GM12878 (cell line): ENCODE results near the gene GFOD2. TPM values are rescaled to one million over a fixed set of nuclear protein-coding genes. Genes with fewer than 3 reads are reported as not detected.

ENCODE experiments used
- ATAC-seq: fragments of 200-7000 bp; cut with Tn5 transposase; 3 replicates; pipeline ENCODE4 v1.9.1; 2020; ENCODE audit warnings: mild to moderate bottlenecking, moderate library complexity
- BruUV-seq: library from RNA; stranded (reverse); fragments of 400-500 nt; replicated peaks from 2 replicates; lab custom pipeline; 2021; lab: Mats Ljungman, UMichigan
- CTCF ChIA-PET: fragments of 300-600 bp; sonication (Branson Sonifier 250); formaldehyde crosslinking; extraction: SDS; loops from one replicate; lab custom pipeline; 2021; ENCODE audit warnings: inconsistent platforms; lab: Yijun Ruan, JAX
- POLR2A ChIA-PET: fragments of 350-600 bp; formaldehyde crosslinking; extraction: SDS; loops from one replicate; lab custom pipeline; 2021; ENCODE audit warnings: inconsistent platforms; lab: Charles Lee
- RAD21 ChIA-PET: fragments of 300-600 bp; sonication (Branson Sonifier 250); formaldehyde crosslinking; loops from one replicate; lab custom pipeline; 2023; ENCODE audit warnings: antibody characterized with exemption; ENCODE audit not compliant: unreplicated experiment; lab: Charles Lee
- SMC1A ChIA-PET: fragments of 300-600 bp; sonication (Branson Sonifier 250); formaldehyde crosslinking; loops from one replicate; lab custom pipeline; 2023; ENCODE audit not compliant: unreplicated experiment, uncharacterized antibody; lab: Charles Lee
- DNase-seq: peaks from one replicate; pipeline ENCODE4 v3.0.0-alpha.2; 2011; ENCODE audit warnings: low read depth, low spot score
- FAIRE-seq: peaks from 3 replicates; lab custom pipeline; 2011; peaks lifted over from hg19 to GRCh38; lab: Jason Lieb, UNC
- H2AFZ ChIP-seq: 2 replicates; pipeline ENCODE4 v1.6.0; 2011; ENCODE audit warnings: low read depth, low read length, control low read depth; ENCODE audit not compliant: control insufficient read depth
- H3K27ac ChIP-seq: 2 replicates; pipeline ENCODE4 v1.5.1; 2011; ENCODE audit warnings: control low read depth; ENCODE audit not compliant: control insufficient read depth, insufficient read depth
- H3K27me3 ChIP-seq, 2 experiments: replicated peaks in 1 of 2; 2 replicates each; pipeline versions ENCODE4 v1.6.0 to v1.6.1; 2011; ENCODE audit warnings: low read length in 1 of 2; ENCODE audit not compliant: control insufficient read depth in 2 of 2, insufficient read depth in 2 of 2
- H3K36me3 ChIP-seq, 2 experiments: 2 replicates each; pipeline ENCODE4 v1.5.1; 2011; ENCODE audit warnings: low read length in 1 of 2; ENCODE audit not compliant: control insufficient read depth in 2 of 2, insufficient read depth in 2 of 2
- H3K4me1 ChIP-seq: 2 replicates; pipeline ENCODE4 v1.6.1; 2011; ENCODE audit warnings: mild to moderate bottlenecking, low read length, moderate library complexity, mixed read lengths; ENCODE audit not compliant: control insufficient read depth, insufficient read depth
- H3K4me2 ChIP-seq: 2 replicates; pipeline ENCODE4 v1.6.0; 2011; ENCODE audit warnings: control low read depth; ENCODE audit not compliant: control insufficient read depth, insufficient read depth
- H3K4me3 ChIP-seq: fragments of 200-600 bp; sonication (generic); 2 replicates; pipeline ENCODE4 v1.5.1; 2016
- H3K79me2 ChIP-seq: 2 replicates; pipeline ENCODE4 v1.6.0; 2011; ENCODE audit warnings: low read length; ENCODE audit not compliant: control insufficient read depth, insufficient read depth
- H3K9ac ChIP-seq: 2 replicates; pipeline ENCODE4 v1.8.0; 2011; ENCODE audit warnings: low read length, control low read depth, mixed read lengths; ENCODE audit not compliant: control insufficient read depth, insufficient read depth
- H3K9me3 ChIP-seq: replicated peaks from 3 replicates; pipeline ENCODE4 v1.5.1; 2011; ENCODE audit warnings: mild to moderate bottlenecking, low read length; ENCODE audit not compliant: control insufficient read depth, insufficient read depth
- H4K20me1 ChIP-seq: 2 replicates; pipeline ENCODE4 v1.6.0; 2011; ENCODE audit not compliant: control insufficient read depth, insufficient read depth
- CEBPB ChIP-seq, 2 experiments: fragments of 150-350 bp in 1 of 2; IDR thresholded peaks; 2 replicates each; pipeline ENCODE4 v1.6.1; 2012 to 2014; ENCODE audit warnings: low read depth in 2 of 2, low read length in 2 of 2, borderline replicate concordance in 1 of 2, inconsistent platforms in 1 of 2
- CREM ChIP-seq: IDR thresholded peaks from 2 replicates; pipeline ENCODE4 v1.6.1; 2014; ENCODE audit warnings: antibody characterized with exemption, low read depth
- JUND ChIP-seq: IDR thresholded peaks from 2 replicates; pipeline ENCODE4 v1.6.1; 2012; ENCODE audit warnings: low read depth, mild to moderate bottlenecking, low read length, improper control_type of control experiment, moderate library complexity
- MEF2A ChIP-seq: IDR thresholded peaks from 2 replicates; pipeline ENCODE4 v1.6.1; 2011; ENCODE audit warnings: low read depth, mild to moderate bottlenecking, low read length, moderate library complexity; ENCODE audit not compliant: insufficient read depth
- MTA3 ChIP-seq: IDR thresholded peaks from 2 replicates; pipeline ENCODE4 v1.6.1; 2012; ENCODE audit warnings: low read length, inconsistent platforms, borderline replicate concordance
- NR2C2 ChIP-seq: IDR thresholded peaks from 2 replicates; pipeline ENCODE4 v1.6.1; 2011; ENCODE audit warnings: borderline replicate concordance, low read depth; ENCODE audit not compliant: control insufficient read depth, insufficient read length
- PAX8 ChIP-seq: fragments of 450-650 bp; IDR thresholded peaks from 2 replicates; pipeline ENCODE4 v1.6.1; 2017; ENCODE audit warnings: mild to moderate bottlenecking, moderate library complexity
- POLR2A ChIP-seq: IDR thresholded peaks from 2 replicates; pipeline ENCODE4 v1.6.1; 2011; ENCODE audit warnings: low read depth, mild to moderate bottlenecking, low read length
- RAD21 ChIP-seq: IDR thresholded peaks from 2 replicates; pipeline ENCODE4 v1.6.1; 2011; ENCODE audit warnings: mild to moderate bottlenecking, low read depth, low read length, moderate library complexity; ENCODE audit not compliant: insufficient read depth
- RCOR1 ChIP-seq: conservative IDR thresholded peaks from 2 replicates; pipeline ENCODE4 v1.6.1; 2012; ENCODE audit warnings: low read depth, low read length, improper control_type of control experiment
- RUNX3 ChIP-seq: IDR thresholded peaks from 2 replicates; pipeline ENCODE4 v1.6.1; 2012; ENCODE audit warnings: low read length, inconsistent platforms
- TCF12 ChIP-seq: IDR thresholded peaks from 2 replicates; pipeline ENCODE4 v1.6.1; 2011; ENCODE audit warnings: low read depth, mild to moderate bottlenecking, low read length
- WGBS: methylation state at CpG from one replicate; pipeline ENCODE4 v1.1.6; 2016; ENCODE audit warnings: low lambda C conversion rate; ENCODE audit not compliant: insufficient replicate concordance, insufficient coverage; ENCODE audit errors: missing lambda C conversion rate; 5-methylcytosine and 5-hydroxymethylcytosine counted together
- in situ Hi-C: fragments of 300-500 bp; cut with MboI; formaldehyde crosslinking; loops from 9 replicates; pipeline ENCODE4 v1.14.3; 2018; ENCODE audit warnings: mixed read lengths
- intact Hi-C: fragments of 100-400 bp; cut with micrococcal nuclease; formaldehyde crosslinking; loops from one replicate; pipeline ENCODE4 v1.14.2; 2022; ENCODE audit not compliant: unreplicated experiment
- polyA plus RNA-seq, 11 experiments: library from polyadenylated mRNA; depleted of rRNA in 4 of 11; unstranded in 6 of 11; stranded (reverse) in 5 of 11; fragments of >200 nt; fragmentation: Nextera tagmentation in 4 of 11; fragmentation: Illumina TruSeq in 1 of 11; extraction: Ambion mirVana in 4 of 11; extraction: Trizol in 1 of 11; gene quantifications; 1 replicate in 1 of 11; 2 replicates in 10 of 11; pipeline versions ENCODE4 v1.2.1 to v1.2.3, GENCODE V29; 2011 to 2016; ENCODE audit warnings: inconsistent platforms in 2 of 11, missing spikeins in 2 of 11, low read depth in 1 of 11
- total RNA-seq, 4 experiments: library from RNA; depleted of rRNA in 3 of 4; stranded (reverse); fragments of >200 nt in 3 of 4; fragmentation: Illumina TruSeq in 1 of 4; extraction: Trizol in 1 of 4; gene quantifications; 2 replicates each; pipeline versions ENCODE4 v1.2.1 to v1.2.3, GENCODE V29; 2013 to 2021
- TF ChIP-seq, protein P1 (sequence below): fragments of 450-650 bp; formaldehyde crosslinking; IDR thresholded peaks from 2 replicates; pipeline ENCODE4 v1.4.0; 2022; ENCODE audit warnings: mild to moderate bottlenecking, moderate library complexity
- TF ChIP-seq, protein P2 (sequence below), 3 experiments: IDR thresholded peaks in 2 of 3; conservative IDR thresholded peaks in 1 of 3; 2 replicates each; pipeline ENCODE4 v1.5.1; 2011; ENCODE audit warnings: low read depth in 3 of 3, low read length in 3 of 3, mild to moderate bottlenecking in 3 of 3, control low read depth in 2 of 3, moderate library complexity in 2 of 3, inconsistent platforms in 1 of 3, mixed read lengths in 1 of 3; ENCODE audit not compliant: control insufficient read depth in 2 of 3, insufficient read depth in 1 of 3; ENCODE audit errors: extremely low read depth in 1 of 3

GFOD2 gene
- total and polyA plus RNA-seq, 10 of the 15 experiments (the other 5 are each of a cell fraction or from before 2014, with no cell fraction given): 2.0 to 15.9 (median 12.0) TPM

DNA sequence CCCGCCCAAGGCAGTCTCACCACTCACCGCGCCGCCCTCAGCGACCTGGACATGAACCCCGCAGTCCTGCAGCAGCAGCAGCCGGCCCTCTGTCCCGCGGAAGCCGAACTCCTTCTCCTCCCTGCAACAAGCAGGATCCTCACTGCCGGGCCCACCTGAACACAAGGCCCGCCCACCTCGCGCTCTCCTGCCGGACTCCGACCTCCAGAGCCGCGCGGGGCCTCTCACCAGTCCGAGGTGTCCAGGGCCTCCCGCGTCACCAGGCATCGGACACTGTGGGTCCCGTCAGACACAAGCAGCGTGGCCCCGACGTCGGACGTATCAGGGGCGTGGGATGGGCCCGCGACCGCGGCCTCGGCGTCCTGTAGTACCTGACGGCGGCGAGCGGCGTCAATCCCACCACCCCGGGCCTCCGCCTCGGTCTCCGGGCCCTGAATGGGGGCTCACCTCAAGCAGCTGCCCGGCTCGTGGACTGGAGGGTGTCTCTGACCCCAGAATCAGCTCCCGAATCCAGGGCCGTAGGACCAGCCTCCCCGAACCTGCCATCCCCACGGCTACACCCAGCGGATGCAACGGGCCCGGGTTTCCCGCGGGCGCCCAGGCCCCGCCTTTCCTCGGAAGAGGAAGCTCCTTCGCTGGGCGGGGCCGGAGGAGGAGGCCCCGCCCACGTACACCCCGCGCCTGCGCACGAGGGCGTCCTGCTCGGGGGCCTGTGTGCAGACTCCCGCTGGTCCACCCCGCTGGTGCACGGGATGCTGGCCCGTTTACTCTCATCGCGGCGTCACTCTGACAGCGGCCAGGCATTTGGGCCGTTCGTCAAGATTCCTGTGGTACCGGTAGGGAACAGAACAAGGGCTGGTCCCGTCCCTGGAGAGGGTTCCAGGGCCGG is 59.2 kb downstream of the GFOD2 start, which contains the start of gene ACD (continued):
- TF ChIP-seq CEBPB (IDR thresholded peaks at IDR 0.05; ENCODE audit: borderline replicate concordance in 1 of 2, low read depth in 2 of 2, low read length in 2 of 2) (no peak), RAD21 (no peak), MEF2A (no peak), CREM (no peak)

DNA sequence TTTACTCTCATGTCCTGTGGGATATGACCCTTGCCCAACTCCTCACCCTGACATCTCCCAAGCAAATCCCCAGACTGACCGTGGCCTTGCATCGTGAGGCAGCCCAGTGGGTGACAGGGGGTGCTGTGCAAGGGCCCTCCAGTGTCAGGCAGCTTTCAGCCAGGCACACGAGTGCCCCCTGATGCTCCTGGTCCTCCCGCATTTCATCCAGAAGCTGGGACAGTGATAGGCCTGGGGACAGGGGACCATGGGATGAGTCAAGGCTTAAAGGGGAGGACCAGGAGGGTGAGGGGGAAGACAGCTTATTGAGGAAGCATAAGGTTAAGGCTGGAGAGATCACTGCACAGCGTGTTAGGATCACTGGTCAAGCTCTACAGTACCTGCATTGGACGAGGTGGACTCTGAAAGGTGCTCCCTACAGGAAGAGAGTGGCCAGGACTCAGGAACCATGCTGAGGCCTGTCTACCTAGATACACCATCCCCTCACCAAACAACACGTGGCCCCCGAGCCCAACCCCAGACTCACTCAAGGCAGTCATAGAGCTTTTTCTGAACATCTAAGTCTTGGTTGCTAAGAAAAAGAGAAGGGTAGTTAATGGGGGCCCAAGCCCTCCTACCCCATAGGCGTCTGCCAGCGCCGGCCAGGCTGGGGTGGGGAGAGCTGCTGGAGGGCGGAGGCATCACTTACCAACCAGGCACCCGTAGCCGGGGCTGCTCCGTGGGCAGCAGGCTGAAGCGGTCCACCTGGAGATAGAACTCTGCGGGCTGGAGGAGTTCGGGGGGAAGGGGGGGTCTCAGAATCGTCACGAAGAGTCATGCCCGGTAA is 60.1 kb downstream of the GFOD2 start:
- no peak for FAIRE-seq
- in situ Hi-C loops: no loop called here
- ATAC-seq: no peak
- peak overlapping the region; percentile 73 for H3K4me2 ChIP-seq
- peaks cover 12% of the 10 kb centered on the region for H3K79me2 ChIP-seq
- no peak overlapping the region; the same call in 1 of the 2 replicates for H2AFZ ChIP-seq
- SMC1A ChIA-PET: interaction anchor here (1.0 to 2.1 kb wide), 4 partner anchors 14 to 186 kb away, joined by 3 to 7 read pairs (median 4); partner anchors contain the start of gene CARMIL2
- peaks cover 10% of the 10 kb centered on the region for H3K4me1 ChIP-seq
- H3K9me3 ChIP-seq: no peaks in the 10 kb centered on the region
- intact Hi-C loops: no loop called here
- BruUV-seq: no TSS peak
- WGBS: 19% methylated on average over 19 of the region's 21 CpGs
- CTCF ChIA-PET: interaction anchor here (0.8 to 4.3 kb wide), 10 partner anchors 10 to 178 kb away, joined by 3 to 29 read pairs (median 6); partner anchors contain the start of genes ATP6V0D1 and CARMIL2
- RAD21 ChIA-PET: interaction anchor here (1.0 to 3.2 kb wide), 6 partner anchors 14 to 170 kb away, joined by 3 to 17 read pairs (median 6); partner anchors contain the start of genes CARMIL2, CTCF and GFOD2
- H4K20me1 ChIP-seq: no peaks in the 10 kb centered on the region
- H3K36me3 ChIP-seq: peaks cover 12 to 15% of the 10 kb centered on the region in 2 experiments
- H3K27ac ChIP-seq: peak overlapping the region; percentile 80
- H3K27me3 ChIP-seq: no peaks in the 10 kb centered on the region
- H3K9ac ChIP-seq: peak overlapping the region; percentile 78
- H3K4me3 ChIP-seq: peak overlapping the region; percentile 92
- no peak for DNase-seq
- no peak for TF ChIP-seq POLR2A
- no peak for TF ChIP-seq PAX8
- TF ChIP-seq NR2C2: no peak
- TF ChIP-seq, protein P1, sequence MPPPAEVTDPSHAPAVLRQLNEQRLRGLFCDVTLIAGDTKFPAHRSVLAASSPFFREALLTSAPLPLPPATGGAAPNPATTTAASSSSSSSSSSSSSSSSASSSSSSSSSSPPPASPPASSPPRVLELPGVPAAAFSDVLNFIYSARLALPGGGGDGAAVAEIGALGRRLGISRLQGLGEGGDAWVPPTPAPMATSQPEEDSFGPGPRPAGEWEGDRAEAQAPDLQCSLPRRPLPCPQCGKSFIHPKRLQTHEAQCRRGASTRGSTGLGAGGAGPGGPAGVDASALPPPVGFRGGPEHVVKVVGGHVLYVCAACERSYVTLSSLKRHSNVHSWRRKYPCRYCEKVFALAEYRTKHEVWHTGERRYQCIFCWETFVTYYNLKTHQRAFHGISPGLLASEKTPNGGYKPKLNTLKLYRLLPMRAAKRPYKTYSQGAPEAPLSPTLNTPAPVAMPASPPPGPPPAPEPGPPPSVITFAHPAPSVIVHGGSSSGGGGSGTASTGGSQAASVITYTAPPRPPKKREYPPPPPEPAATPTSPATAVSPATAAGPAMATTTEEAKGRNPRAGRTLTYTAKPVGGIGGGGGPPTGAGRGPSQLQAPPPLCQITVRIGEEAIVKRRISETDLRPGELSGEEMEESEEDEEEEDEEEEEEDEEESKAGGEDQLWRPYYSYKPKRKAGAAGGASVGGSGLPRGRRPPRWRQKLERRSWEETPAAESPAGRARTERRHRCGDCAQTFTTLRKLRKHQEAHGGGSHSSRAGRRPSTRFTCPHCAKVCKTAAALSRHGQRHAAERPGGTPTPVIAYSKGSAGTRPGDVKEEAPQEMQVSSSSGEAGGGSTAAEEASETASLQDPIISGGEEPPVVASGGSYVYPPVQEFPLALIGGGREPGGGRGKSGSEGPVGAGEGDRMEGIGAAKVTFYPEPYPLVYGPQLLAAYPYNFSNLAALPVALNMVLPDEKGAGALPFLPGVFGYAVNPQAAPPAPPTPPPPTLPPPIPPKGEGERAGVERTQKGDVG (CRISPR knock-in tag): no peak
- no peak for TF ChIP-seq RUNX3
- no peak for TF ChIP-seq RCOR1
- TF ChIP-seq TCF12: no peak
- TF ChIP-seq, protein P2, sequence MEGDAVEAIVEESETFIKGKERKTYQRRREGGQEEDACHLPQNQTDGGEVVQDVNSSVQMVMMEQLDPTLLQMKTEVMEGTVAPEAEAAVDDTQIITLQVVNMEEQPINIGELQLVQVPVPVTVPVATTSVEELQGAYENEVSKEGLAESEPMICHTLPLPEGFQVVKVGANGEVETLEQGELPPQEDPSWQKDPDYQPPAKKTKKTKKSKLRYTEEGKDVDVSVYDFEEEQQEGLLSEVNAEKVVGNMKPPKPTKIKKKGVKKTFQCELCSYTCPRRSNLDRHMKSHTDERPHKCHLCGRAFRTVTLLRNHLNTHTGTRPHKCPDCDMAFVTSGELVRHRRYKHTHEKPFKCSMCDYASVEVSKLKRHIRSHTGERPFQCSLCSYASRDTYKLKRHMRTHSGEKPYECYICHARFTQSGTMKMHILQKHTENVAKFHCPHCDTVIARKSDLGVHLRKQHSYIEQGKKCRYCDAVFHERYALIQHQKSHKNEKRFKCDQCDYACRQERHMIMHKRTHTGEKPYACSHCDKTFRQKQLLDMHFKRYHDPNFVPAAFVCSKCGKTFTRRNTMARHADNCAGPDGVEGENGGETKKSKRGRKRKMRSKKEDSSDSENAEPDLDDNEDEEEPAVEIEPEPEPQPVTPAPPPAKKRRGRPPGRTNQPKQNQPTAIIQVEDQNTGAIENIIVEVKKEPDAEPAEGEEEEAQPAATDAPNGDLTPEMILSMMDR (IDR thresholded peaks at IDR 0.05 in 2 of 3, conservative IDR thresholded peaks at IDR 0.05 in 1 of 3; ENCODE audit: control insufficient read depth in 2 of 3, extremely low read depth in 1 of 3, insufficient read depth in 1 of 3, low read depth in 3 of 3, low read length in 3 of 3): no peak
- no peak for TF ChIP-seq MTA3
- no peak for TF ChIP-seq JUND
- POLR2A ChIA-PET: interaction anchor here (0.5 to 2.8 kb wide), 11 partner anchors 10 to 129 kb away, joined by 3 to 16 read pairs (median 4); partner anchors contain the start of genes CARMIL2 and CTCF
